GM23338 (cell line): ENCODE data around the gene CACNA1C.

Source experiments
- CREB1 ChIP-seq: fragments of 250-450 bp; sonication (Bioruptor Pico); IDR thresholded peaks from 2 replicates; pipeline ENCODE4 v1.5.0; 2020; ENCODE audit warnings: low read depth, mild to moderate bottlenecking, moderate library complexity
- EZH2 ChIP-seq: fragments of 200-600 bp; sonication (generic); IDR thresholded peaks from one replicate; pipeline ENCODE4 v1.8.0; 2017; ENCODE audit warnings: antibody characterized with exemption, mild to moderate bottlenecking, low read depth; ENCODE audit not compliant: unreplicated experiment
- JUNB ChIP-seq: IDR thresholded peaks from one replicate; pipeline ENCODE4 v1.6.1; 2016; ENCODE audit warnings: antibody characterized with exemption; ENCODE audit not compliant: unreplicated experiment
- TF ChIP-seq, protein P1 (sequence below), 2 experiments: fragments of 200-600 bp in 1 of 2; sonication (generic) in 1 of 2; conservative IDR thresholded peaks; 2 replicates each; pipeline versions ENCODE4 v1.5.1 to v1.6.1; 2016 to 2017; ENCODE audit warnings: antibody characterized with exemption in 2 of 2, low read depth in 2 of 2, mild to moderate bottlenecking in 2 of 2, moderate library complexity in 1 of 2

DNA sequence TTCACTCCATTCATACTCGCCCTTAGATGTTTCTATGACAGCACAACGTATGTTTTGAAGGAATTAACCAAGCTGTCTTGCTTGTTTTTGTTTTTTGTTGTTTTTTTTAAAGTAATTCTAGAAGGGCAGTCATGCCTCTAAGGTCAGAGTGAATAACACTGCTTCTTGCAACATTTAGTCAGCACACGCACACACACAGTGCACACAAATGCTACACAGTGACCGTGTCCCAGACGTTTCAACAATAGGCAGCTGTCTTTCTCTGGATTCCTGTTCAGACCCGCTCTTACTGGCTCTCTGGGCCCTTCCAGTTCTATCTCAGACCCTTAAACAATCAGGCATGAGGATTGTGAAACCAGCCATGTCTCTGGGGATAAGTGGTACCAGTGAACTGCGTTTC lies 391.0 kb downstream of the CACNA1C start:
- TF ChIP-seq, protein P1, sequence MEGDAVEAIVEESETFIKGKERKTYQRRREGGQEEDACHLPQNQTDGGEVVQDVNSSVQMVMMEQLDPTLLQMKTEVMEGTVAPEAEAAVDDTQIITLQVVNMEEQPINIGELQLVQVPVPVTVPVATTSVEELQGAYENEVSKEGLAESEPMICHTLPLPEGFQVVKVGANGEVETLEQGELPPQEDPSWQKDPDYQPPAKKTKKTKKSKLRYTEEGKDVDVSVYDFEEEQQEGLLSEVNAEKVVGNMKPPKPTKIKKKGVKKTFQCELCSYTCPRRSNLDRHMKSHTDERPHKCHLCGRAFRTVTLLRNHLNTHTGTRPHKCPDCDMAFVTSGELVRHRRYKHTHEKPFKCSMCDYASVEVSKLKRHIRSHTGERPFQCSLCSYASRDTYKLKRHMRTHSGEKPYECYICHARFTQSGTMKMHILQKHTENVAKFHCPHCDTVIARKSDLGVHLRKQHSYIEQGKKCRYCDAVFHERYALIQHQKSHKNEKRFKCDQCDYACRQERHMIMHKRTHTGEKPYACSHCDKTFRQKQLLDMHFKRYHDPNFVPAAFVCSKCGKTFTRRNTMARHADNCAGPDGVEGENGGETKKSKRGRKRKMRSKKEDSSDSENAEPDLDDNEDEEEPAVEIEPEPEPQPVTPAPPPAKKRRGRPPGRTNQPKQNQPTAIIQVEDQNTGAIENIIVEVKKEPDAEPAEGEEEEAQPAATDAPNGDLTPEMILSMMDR (conservative IDR thresholded peaks at IDR 0.05; ENCODE audit: low read depth in 2 of 2) = no peak
- TF ChIP-seq JUNB (no peak), EZH2 (no peak), CREB1 (CRISPR knock-in tag) (no peak)
